ENCODE results near the gene HOXA10. TPM values are rescaled to one million over a fixed set of nuclear protein-coding genes. Genes with fewer than 3 reads are reported as not detected.

Gene HOXA10
- total and polyA plus RNA-seq, 2 experiments from 2014 or later: 7.7 to 15.1 TPM

GRCh38 chr7:27160546-27161213 lies 13.4 kb downstream of the HOXA10 start:
- Histone ChIP-seq H3K4me1 (ENCODE audit: insufficient read depth) (peaks cover 12% of the 10 kb centered on the region), H3K4me2 (peak overlapping the region; percentile 96), H3K4me3 (peak overlapping the region; percentile 34), H3K36me3 (replicated peaks; ENCODE audit: insufficient read depth, low read depth) (no peaks in the 10 kb centered on the region), H3K27ac (no peak overlapping the region), H2AFZ (peak overlapping the region; percentile 78), H4K20me1 (ENCODE audit: insufficient read depth, poor library complexity, severe bottlenecking) (no peaks in the 10 kb centered on the region), H3K9me2 (replicated peaks; ENCODE audit: insufficient read depth) (no peaks in the 10 kb centered on the region), H3K9me3 (ENCODE audit: low read depth) (no peaks in the 10 kb centered on the region), H3K79me2 (peaks cover 34% of the 10 kb centered on the region), H3K27me3 (peaks cover 92% of the 10 kb centered on the region)
- 8% methylated on average over 52 of the region's 54 CpGs for WGBS (ENCODE audit: low lambda C conversion rate, missing lambda C conversion rate)
- peak; percentile 92 for DNase-seq (ENCODE audit: low spot score)
- peak; percentile 58 for TF ChIP-seq EZH2 (IDR thresholded peaks at IDR 0.05; ENCODE audit: borderline replicate concordance)
- no peak for TF ChIP-seq EZH2phosphoT487 (IDR thresholded peaks at IDR 0.05; ENCODE audit: low read depth, severe bottlenecking, unreplicated experiment)
- peak; percentile 97 for TF ChIP-seq CTCF (IDR thresholded peaks at IDR 0.05; ENCODE audit: poor library complexity)

GRCh38 chr7:27160145-27160545 lies 14.0 kb downstream of the HOXA10 start:
- H3K4me2 ChIP-seq: peak overlapping the region; percentile 96
- peak overlapping the region; percentile 34 for H3K4me3 ChIP-seq
- H3K79me2 ChIP-seq: peaks cover 28% of the 10 kb centered on the region
- H3K27ac ChIP-seq: no peak overlapping the region
- DNase-seq (ENCODE audit: low spot score): peak; percentile 18
- H2AFZ ChIP-seq: peak overlapping the region; percentile 78
- H3K9me2 ChIP-seq (replicated peaks; ENCODE audit: insufficient read depth): no peaks in the 10 kb centered on the region
- no peak for TF ChIP-seq EZH2 (IDR thresholded peaks at IDR 0.05; ENCODE audit: borderline replicate concordance)
- no peak for TF ChIP-seq CTCF (IDR thresholded peaks at IDR 0.05; ENCODE audit: poor library complexity)
- TF ChIP-seq EZH2phosphoT487 (IDR thresholded peaks at IDR 0.05; ENCODE audit: low read depth, severe bottlenecking, unreplicated experiment): no peak
- WGBS (ENCODE audit: low lambda C conversion rate, missing lambda C conversion rate): 59% methylated on average over 23 of the region's 23 CpGs
- H3K4me1 ChIP-seq (ENCODE audit: insufficient read depth): peaks cover 14% of the 10 kb centered on the region
- no peaks in the 10 kb centered on the region for H3K9me3 ChIP-seq (ENCODE audit: low read depth)
- H3K27me3 ChIP-seq: peaks cover 92% of the 10 kb centered on the region
- no peaks in the 10 kb centered on the region for H4K20me1 ChIP-seq (ENCODE audit: insufficient read depth, poor library complexity, severe bottlenecking)
- no peaks in the 10 kb centered on the region for H3K36me3 ChIP-seq (replicated peaks; ENCODE audit: insufficient read depth, low read depth)

- peaks cover 19% of the 10 kb centered on the region for H3K4me1 ChIP-seq (ENCODE audit: insufficient read depth)
- H3K27me3 ChIP-seq: peaks cover 92% of the 10 kb centered on the region
- TF ChIP-seq EZH2phosphoT487 (IDR thresholded peaks at IDR 0.05; ENCODE audit: low read depth, severe bottlenecking, unreplicated experiment) (no peak), EZH2 (IDR thresholded peaks at IDR 0.05; ENCODE audit: borderline replicate concordance) (no peak), CTCF (IDR thresholded peaks at IDR 0.05; ENCODE audit: poor library complexity) (no peak)
- no peak overlapping the region for H3K4me3 ChIP-seq
- WGBS (ENCODE audit: low lambda C conversion rate, missing lambda C conversion rate): 61% methylated on average over 27 of the region's 27 CpGs
- no peaks in the 10 kb centered on the region for H3K36me3 ChIP-seq (replicated peaks; ENCODE audit: insufficient read depth, low read depth)
- peaks cover 22% of the 10 kb centered on the region for H3K79me2 ChIP-seq
- peak overlapping the region; percentile 96 for H3K4me2 ChIP-seq
- H3K27ac ChIP-seq: no peak overlapping the region
- no peak overlapping the region for H2AFZ ChIP-seq
- no peaks in the 10 kb centered on the region for H3K9me3 ChIP-seq (ENCODE audit: low read depth)
- no peaks in the 10 kb centered on the region for H4K20me1 ChIP-seq (ENCODE audit: insufficient read depth, poor library complexity, severe bottlenecking)
- DNase-seq (ENCODE audit: low spot score): no peak
- no peaks in the 10 kb centered on the region for H3K9me2 ChIP-seq (replicated peaks; ENCODE audit: insufficient read depth)
These were observed 14.6 kb downstream of the HOXA10 start for GRCh38 chr7:27159266-27160144.
